ENCODE measurements around the gene OR9Q1. TPM values are rescaled to one million over a fixed set of nuclear protein-coding genes. Genes with fewer than 3 reads are reported as not detected.

OR9Q1 gene
- total RNA-seq, 4 donors from 2014 or later, result not detected

DNA sequence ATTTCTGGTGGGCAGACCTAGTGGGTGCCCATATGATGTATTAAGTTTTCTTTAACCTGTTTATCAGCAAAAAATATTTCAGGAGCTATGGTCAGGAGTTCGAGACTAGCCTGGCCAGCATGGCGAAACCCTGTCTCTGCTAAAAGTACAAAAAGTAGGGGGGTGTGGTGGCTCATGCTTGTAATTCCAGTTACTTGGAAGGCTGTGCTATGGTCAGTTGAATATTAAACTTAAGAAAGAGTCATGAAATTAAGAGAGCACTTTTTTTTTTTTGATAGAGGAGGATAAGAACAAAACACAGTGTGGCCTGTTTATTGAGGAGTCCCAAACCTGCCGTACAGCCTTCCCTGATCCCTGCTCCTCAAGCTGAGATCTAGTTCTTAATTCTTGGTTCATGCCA, 36.9 kb downstream of the OR9Q1 start:
- Histone ChIP-seq H3K4me1 (peaks cover 9 to 22% (median 12%) of the 10 kb centered on the region in 4 donors), H3K9me3 (no peaks in the 10 kb centered on the region), H3K36me3 (no peaks in the 10 kb centered on the region), H3K4me3 (no peak overlapping the region), H3K27ac (replicated peaks in 1 of 4) (no peak overlapping the region), H3K27me3 (no peaks in the 10 kb centered on the region)
- 94% methylated on average over 3 of the region's 3 CpGs for WGBS
- no peak for TF ChIP-seq POLR2A (IDR thresholded peaks at IDR 0.05; ENCODE audit: low read depth)
- TF ChIP-seq, protein P1, sequence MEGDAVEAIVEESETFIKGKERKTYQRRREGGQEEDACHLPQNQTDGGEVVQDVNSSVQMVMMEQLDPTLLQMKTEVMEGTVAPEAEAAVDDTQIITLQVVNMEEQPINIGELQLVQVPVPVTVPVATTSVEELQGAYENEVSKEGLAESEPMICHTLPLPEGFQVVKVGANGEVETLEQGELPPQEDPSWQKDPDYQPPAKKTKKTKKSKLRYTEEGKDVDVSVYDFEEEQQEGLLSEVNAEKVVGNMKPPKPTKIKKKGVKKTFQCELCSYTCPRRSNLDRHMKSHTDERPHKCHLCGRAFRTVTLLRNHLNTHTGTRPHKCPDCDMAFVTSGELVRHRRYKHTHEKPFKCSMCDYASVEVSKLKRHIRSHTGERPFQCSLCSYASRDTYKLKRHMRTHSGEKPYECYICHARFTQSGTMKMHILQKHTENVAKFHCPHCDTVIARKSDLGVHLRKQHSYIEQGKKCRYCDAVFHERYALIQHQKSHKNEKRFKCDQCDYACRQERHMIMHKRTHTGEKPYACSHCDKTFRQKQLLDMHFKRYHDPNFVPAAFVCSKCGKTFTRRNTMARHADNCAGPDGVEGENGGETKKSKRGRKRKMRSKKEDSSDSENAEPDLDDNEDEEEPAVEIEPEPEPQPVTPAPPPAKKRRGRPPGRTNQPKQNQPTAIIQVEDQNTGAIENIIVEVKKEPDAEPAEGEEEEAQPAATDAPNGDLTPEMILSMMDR (IDR thresholded peaks at IDR 0.05), result no peak
- TF ChIP-seq POLR2AphosphoS5 (IDR thresholded peaks at IDR 0.05), result no peak
- intact Hi-C loops (cut with DNase I), result no loop called here
- DNase-seq (ENCODE audit: extremely low spot score), result peak; percentile 70

GRCh38 chr11:58060939-58061672, 37.4 kb downstream of the OR9Q1 start:
- no peaks in the 10 kb centered on the region for H3K27me3 ChIP-seq
- WGBS, result 71% methylated on average over 6 of the region's 6 CpGs
- H3K36me3 ChIP-seq, result no peaks in the 10 kb centered on the region
- H3K4me1 ChIP-seq, result peaks cover 9 to 22% (median 12%) of the 10 kb centered on the region in 4 donors
- no peak overlapping the region for H3K4me3 ChIP-seq
- DNase-seq (ENCODE audit: extremely low spot score), result peak; percentile 60
- no peak for TF ChIP-seq EP300 (IDR thresholded peaks at IDR 0.05)
- TF ChIP-seq POLR2A (IDR thresholded peaks at IDR 0.05; ENCODE audit: low read depth), result no peak
- TF ChIP-seq, protein P1 (IDR thresholded peaks at IDR 0.05), result no peak
- TF ChIP-seq POLR2AphosphoS5 (IDR thresholded peaks at IDR 0.05), result no peak
- no peaks in the 10 kb centered on the region for H3K9me3 ChIP-seq
- H3K27ac ChIP-seq (replicated peaks in 1 of 4), result no peak overlapping the region
- intact Hi-C loops (cut with DNase I), result no loop called here

GRCh38 chr11:58061813-58062212, 38.1 kb downstream of the OR9Q1 start:
- 61% methylated on average over 6 of the region's 6 CpGs for WGBS
- no peaks in the 10 kb centered on the region for H3K9me3 ChIP-seq
- DNase-seq (ENCODE audit: extremely low spot score), result no peak
- H3K27ac ChIP-seq (replicated peaks in 1 of 4), result no peak overlapping the region
- no peak overlapping the region for H3K4me3 ChIP-seq
- TF ChIP-seq POLR2A (IDR thresholded peaks at IDR 0.05; ENCODE audit: low read depth), result no peak
- TF ChIP-seq, protein P1 (IDR thresholded peaks at IDR 0.05), result no peak
- no peak for TF ChIP-seq POLR2AphosphoS5 (IDR thresholded peaks at IDR 0.05)
- no peak for TF ChIP-seq EP300 (IDR thresholded peaks at IDR 0.05)
- no peaks in the 10 kb centered on the region for H3K27me3 ChIP-seq
- no peaks in the 10 kb centered on the region for H3K36me3 ChIP-seq
- intact Hi-C loops (cut with DNase I), result no loop called here
- H3K4me1 ChIP-seq, result peaks cover 9 to 22% (median 12%) of the 10 kb centered on the region in 4 donors

- WGBS, result 60% methylated on average over 4 of the region's 5 CpGs
- no peaks in the 10 kb centered on the region for H3K27me3 ChIP-seq
- TF ChIP-seq POLR2A (IDR thresholded peaks at IDR 0.05; ENCODE audit: low read depth) (no peak), POLR2AphosphoS5 (IDR thresholded peaks at IDR 0.05) (no peak), EP300 (IDR thresholded peaks at IDR 0.05) (no peak)
- TF ChIP-seq, protein P1 (IDR thresholded peaks at IDR 0.05), result no peak
- H3K27ac ChIP-seq (replicated peaks in 1 of 4), result no peak overlapping the region
- no peaks in the 10 kb centered on the region for H3K9me3 ChIP-seq
- peak; percentile 89 for DNase-seq (ENCODE audit: extremely low spot score)
- H3K36me3 ChIP-seq, result no peaks in the 10 kb centered on the region
- no peak overlapping the region for H3K4me3 ChIP-seq
- intact Hi-C loops (cut with DNase I), result no loop called here
- H3K4me1 ChIP-seq, result no peaks in the 10 kb centered on the region
Measured at GRCh38 chr11:58067685-58068084, 44.0 kb downstream of the OR9Q1 start.

GRCh38 chr11:58068655-58069054, 45.0 kb downstream of the OR9Q1 start:
- TF ChIP-seq, protein P1 (IDR thresholded peaks at IDR 0.05), result no peak
- TF ChIP-seq POLR2A (IDR thresholded peaks at IDR 0.05; ENCODE audit: low read depth), result no peak
- TF ChIP-seq EP300 (IDR thresholded peaks at IDR 0.05), result no peak
- no peak for TF ChIP-seq POLR2AphosphoS5 (IDR thresholded peaks at IDR 0.05)
- no peaks in the 10 kb centered on the region for H3K27me3 ChIP-seq
- H3K4me3 ChIP-seq, result no peak overlapping the region
- no peaks in the 10 kb centered on the region for H3K4me1 ChIP-seq
- intact Hi-C loops (cut with DNase I), result no loop called here
- H3K9me3 ChIP-seq, result no peaks in the 10 kb centered on the region
- no peak overlapping the region for H3K27ac ChIP-seq (replicated peaks in 1 of 4)
- DNase-seq (ENCODE audit: extremely low spot score), result peak; percentile 72
- 92% methylated on average over 6 of the region's 6 CpGs for WGBS
- H3K36me3 ChIP-seq, result no peaks in the 10 kb centered on the region
